Measurements from ENCODE around the gene HADH. TPM values are rescaled to one million over a fixed set of nuclear protein-coding genes. Genes with fewer than 3 reads are reported as not detected.

Gene HADH
- 15.6 and 22.4 TPM in 2 replicates for total RNA-seq

GRCh38 chr4:107989537-107990386 is at the start of gene HADH:
Gene HADH, plus strand, starts transcription at chr4:107989889. Its CDS starts 44 bp downstream, at chr4:107989933.

Other genes with a start within 250 kb of the HADH start
- gene SGMS2, start 165.0 kb upstream of the HADH start, total RNA-seq, result 204 and 331 TPM in 2 replicates
- gene CYP2U1, start 58.3 kb upstream of the HADH start, total RNA-seq, result 3.4 and 7.5 TPM in 2 replicates
- 0.96 TPM in 1 of 2 replicates, not detected in the other for gene LEF1, start 179.0 kb downstream of the HADH start, total RNA-seq

All from tracheal epithelial cell (primary cell).